Neural progenitor cell (in vitro differentiated cells): Measurements from ENCODE around the gene ACTRT2. TPM values are rescaled to one million over a fixed set of nuclear protein-coding genes. Genes with fewer than 3 reads are reported as not detected.

ENCODE experiments used
- DNase-seq: peaks from one replicate; pipeline ENCODE4 v3.0.0-alpha.2; 2016; ENCODE audit warnings: low spot score
- H2AFZ ChIP-seq: fragments of 200-600 bp; sonication (generic); replicated peaks from 2 replicates; pipeline ENCODE4 v1.6.1; 2016; ENCODE audit warnings: antibody characterized with exemption
- H3F3A ChIP-seq: fragments of 200-600 bp; sonication (generic); 2 replicates; pipeline ENCODE4 v1.6.1; 2016; ENCODE audit warnings: antibody characterized with exemption, low read depth
- H3K27ac ChIP-seq: fragments of 200-600 bp; sonication (generic); 2 replicates; pipeline ENCODE4 v1.5.1; 2016; ENCODE audit warnings: mild to moderate bottlenecking
- H3K27me3 ChIP-seq: fragments of 200-600 bp; sonication (generic); 2 replicates; pipeline ENCODE4 v1.6.1; 2016; ENCODE audit warnings: mild to moderate bottlenecking, moderate library complexity
- H3K36me3 ChIP-seq: fragments of 200-600 bp; sonication (generic); 2 replicates; pipeline ENCODE4 v1.5.1; 2016
- H3K4me1 ChIP-seq: fragments of 200-600 bp; sonication (generic); 2 replicates; pipeline ENCODE4 v1.6.1; 2016; ENCODE audit warnings: mixed run types
- H3K4me2 ChIP-seq: fragments of 200-600 bp; sonication (generic); 2 replicates; pipeline ENCODE4 v1.6.1; 2016
- H3K4me3 ChIP-seq: fragments of 200-600 bp; sonication (generic); 2 replicates; pipeline ENCODE4 v1.5.1; 2016
- H3K79me2 ChIP-seq: fragments of 200-600 bp; sonication (generic); 2 replicates; pipeline ENCODE4 v1.6.1; 2016; ENCODE audit warnings: low read depth
- H3K9ac ChIP-seq: fragments of 200-600 bp; sonication (generic); 2 replicates; pipeline ENCODE4 v1.6.1; 2016
- H3K9me3 ChIP-seq: fragments of 200-600 bp; sonication (generic); 2 replicates; pipeline ENCODE4 v1.5.1; 2016; ENCODE audit warnings: low read depth
- H4K20me1 ChIP-seq: fragments of 200-600 bp; sonication (generic); 2 replicates; pipeline ENCODE4 v1.6.1; 2016; ENCODE audit warnings: low read depth
- H3K27ac Mint-ChIP-seq: 3 replicates; pipeline ENCODE4 v1.8.0; 2021; ENCODE audit warnings: mixed read lengths
- H3K27me3 Mint-ChIP-seq: 2 replicates; pipeline ENCODE4 v1.8.0; 2022; ENCODE audit warnings: low read depth, mild to moderate bottlenecking, inconsistent platforms, moderate library complexity, mixed read lengths; ENCODE audit not compliant: insufficient read depth
- H3K36me3 Mint-ChIP-seq: 3 replicates; pipeline ENCODE4 v1.8.0; 2021; ENCODE audit warnings: mixed read lengths
- H3K4me1 Mint-ChIP-seq: 3 replicates; pipeline ENCODE4 v1.8.0; 2021; ENCODE audit warnings: mixed read lengths
- H3K4me3 Mint-ChIP-seq: 3 replicates; pipeline ENCODE4 v1.8.0; 2021; ENCODE audit warnings: mild to moderate bottlenecking, moderate library complexity, mixed read lengths
- H3K9me3 Mint-ChIP-seq: 3 replicates; pipeline ENCODE4 v1.8.0; 2020; ENCODE audit warnings: mixed read lengths
- EZH2 ChIP-seq: fragments of 200-600 bp; sonication (generic); IDR thresholded peaks from 2 replicates; pipeline ENCODE4 v1.6.1; 2017; ENCODE audit warnings: antibody characterized with exemption, mild to moderate bottlenecking, moderate library complexity
- EZH2phosphoT487 ChIP-seq: fragments of 200-600 bp; sonication (generic); IDR thresholded peaks from 2 replicates; pipeline ENCODE4 v1.6.1; 2017; ENCODE audit warnings: antibody characterized with exemption
- total RNA-seq: library from RNA; depleted of rRNA; stranded (reverse); fragments of >200 nt; gene quantifications from 2 replicates; pipeline ENCODE4 v1.2.3, GENCODE V29; 2015; ENCODE audit warnings: low replicate concordance
- TF ChIP-seq, protein P1 (sequence below): fragments of 200-600 bp; sonication (generic); IDR thresholded peaks from 2 replicates; pipeline ENCODE4 v1.5.1; 2017; ENCODE audit warnings: antibody characterized with exemption, mild to moderate bottlenecking

The ACTRT2 gene
- not detected in 2 replicates for total RNA-seq

DNA sequence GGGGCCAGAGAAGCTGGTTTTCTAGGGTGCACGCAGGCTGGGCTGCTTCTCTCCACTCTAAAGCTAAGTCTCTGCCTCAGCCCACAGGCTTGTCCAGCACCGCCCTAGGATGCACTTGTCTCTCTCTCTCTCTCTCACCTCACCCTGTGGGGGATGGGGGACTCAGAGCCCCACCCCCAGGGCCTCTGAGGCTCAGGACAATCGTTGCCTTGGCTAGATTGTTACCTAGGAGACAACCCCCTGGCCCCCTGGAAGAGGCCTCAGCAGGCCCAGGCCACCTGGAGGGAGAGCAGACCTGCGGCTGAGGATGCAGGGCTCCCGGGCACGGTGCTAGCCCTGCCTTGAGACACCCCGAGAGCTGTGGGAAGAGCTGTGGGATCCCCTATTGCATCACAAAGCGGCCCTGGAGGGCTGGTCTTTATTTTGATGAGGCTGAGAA, at the start of gene ACTRT2:
TSS of gene ACTRT2 (plus strand) at position 235 of the 439 bp plus-strand sequence. CDS start 220 bp downstream, outside the sequence.
- Mint-ChIP-seq H3K27ac (no peak within 1 kb of the TSS), H3K27me3 (peaks cover 6% of the 10 kb centered on the region), H3K36me3 (no peaks in the 10 kb centered on the region), H3K9me3 (peaks cover 2% of the 10 kb centered on the region), H3K4me3 (no peak within 1 kb of the TSS), H3K4me1 (peaks cover 8% of the 10 kb centered on the region)
- H3K27ac ChIP-seq, result no peak within 1 kb of the TSS
- no peaks in the 10 kb centered on the region for H3K27me3 ChIP-seq
- H3K9ac ChIP-seq, result no peak within 1 kb of the TSS
- no peak for DNase-seq
- no peak within 1 kb of the TSS for H3K4me3 ChIP-seq
- H3K4me2 ChIP-seq, result no peak within 1 kb of the TSS
- no peaks in the 10 kb centered on the region for H4K20me1 ChIP-seq
- TF ChIP-seq EZH2, result no peak
- no peak for TF ChIP-seq EZH2phosphoT487
- TF ChIP-seq, protein P1, sequence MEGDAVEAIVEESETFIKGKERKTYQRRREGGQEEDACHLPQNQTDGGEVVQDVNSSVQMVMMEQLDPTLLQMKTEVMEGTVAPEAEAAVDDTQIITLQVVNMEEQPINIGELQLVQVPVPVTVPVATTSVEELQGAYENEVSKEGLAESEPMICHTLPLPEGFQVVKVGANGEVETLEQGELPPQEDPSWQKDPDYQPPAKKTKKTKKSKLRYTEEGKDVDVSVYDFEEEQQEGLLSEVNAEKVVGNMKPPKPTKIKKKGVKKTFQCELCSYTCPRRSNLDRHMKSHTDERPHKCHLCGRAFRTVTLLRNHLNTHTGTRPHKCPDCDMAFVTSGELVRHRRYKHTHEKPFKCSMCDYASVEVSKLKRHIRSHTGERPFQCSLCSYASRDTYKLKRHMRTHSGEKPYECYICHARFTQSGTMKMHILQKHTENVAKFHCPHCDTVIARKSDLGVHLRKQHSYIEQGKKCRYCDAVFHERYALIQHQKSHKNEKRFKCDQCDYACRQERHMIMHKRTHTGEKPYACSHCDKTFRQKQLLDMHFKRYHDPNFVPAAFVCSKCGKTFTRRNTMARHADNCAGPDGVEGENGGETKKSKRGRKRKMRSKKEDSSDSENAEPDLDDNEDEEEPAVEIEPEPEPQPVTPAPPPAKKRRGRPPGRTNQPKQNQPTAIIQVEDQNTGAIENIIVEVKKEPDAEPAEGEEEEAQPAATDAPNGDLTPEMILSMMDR, result no peak
- H3K36me3 ChIP-seq, result no peaks in the 10 kb centered on the region
- H3K4me1 ChIP-seq, result no peaks in the 10 kb centered on the region
- no peak within 1 kb of the TSS for H2AFZ ChIP-seq
- no peaks in the 10 kb centered on the region for H3K79me2 ChIP-seq
- H3K9me3 ChIP-seq, result no peaks in the 10 kb centered on the region
- H3F3A ChIP-seq, result no peaks in the 10 kb centered on the region

DNA sequence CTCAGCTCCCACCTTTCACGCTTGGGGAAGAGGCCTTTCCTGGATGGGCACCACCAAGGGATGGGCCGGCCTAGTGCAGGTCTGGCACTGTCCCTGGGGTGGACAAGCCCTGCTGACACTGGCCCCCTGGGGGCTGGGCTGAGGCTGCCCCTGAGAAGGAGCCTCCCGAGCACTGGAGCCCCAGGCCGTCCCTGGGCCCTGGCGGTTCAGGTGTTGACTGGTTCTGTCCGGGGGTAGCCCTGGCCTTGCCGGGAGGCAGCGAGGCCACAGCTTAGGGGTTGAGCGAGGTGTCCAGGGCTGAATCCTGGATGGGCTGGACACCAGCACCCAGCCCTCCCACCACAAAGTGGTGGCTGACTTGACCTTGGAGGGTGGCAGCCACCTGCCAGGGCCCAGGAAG, 49.7 kb upstream of the ACTRT2 start:
- Histone ChIP-seq H4K20me1 (no peaks in the 10 kb centered on the region), H3K27me3 (no peaks in the 10 kb centered on the region), H3K9me3 (no peaks in the 10 kb centered on the region), H3K36me3 (no peaks in the 10 kb centered on the region), H3K9ac (no peak overlapping the region), H3K4me3 (no peak overlapping the region), H3F3A (no peaks in the 10 kb centered on the region), H3K27ac (no peak overlapping the region), H2AFZ (no peak overlapping the region), H3K79me2 (no peaks in the 10 kb centered on the region), H3K4me1 (no peaks in the 10 kb centered on the region), H3K4me2 (no peak overlapping the region)
- Mint-ChIP-seq H3K4me1 (peaks cover 8% of the 10 kb centered on the region), H3K4me3 (no peak overlapping the region), H3K27ac (no peak overlapping the region), H3K9me3 (no peaks in the 10 kb centered on the region), H3K27me3 (peaks cover 2% of the 10 kb centered on the region), H3K36me3 (no peaks in the 10 kb centered on the region)
- TF ChIP-seq EZH2, result no peak
- TF ChIP-seq EZH2phosphoT487, result no peak
- TF ChIP-seq, protein P1, result no peak
- DNase-seq, result no peak

DNA sequence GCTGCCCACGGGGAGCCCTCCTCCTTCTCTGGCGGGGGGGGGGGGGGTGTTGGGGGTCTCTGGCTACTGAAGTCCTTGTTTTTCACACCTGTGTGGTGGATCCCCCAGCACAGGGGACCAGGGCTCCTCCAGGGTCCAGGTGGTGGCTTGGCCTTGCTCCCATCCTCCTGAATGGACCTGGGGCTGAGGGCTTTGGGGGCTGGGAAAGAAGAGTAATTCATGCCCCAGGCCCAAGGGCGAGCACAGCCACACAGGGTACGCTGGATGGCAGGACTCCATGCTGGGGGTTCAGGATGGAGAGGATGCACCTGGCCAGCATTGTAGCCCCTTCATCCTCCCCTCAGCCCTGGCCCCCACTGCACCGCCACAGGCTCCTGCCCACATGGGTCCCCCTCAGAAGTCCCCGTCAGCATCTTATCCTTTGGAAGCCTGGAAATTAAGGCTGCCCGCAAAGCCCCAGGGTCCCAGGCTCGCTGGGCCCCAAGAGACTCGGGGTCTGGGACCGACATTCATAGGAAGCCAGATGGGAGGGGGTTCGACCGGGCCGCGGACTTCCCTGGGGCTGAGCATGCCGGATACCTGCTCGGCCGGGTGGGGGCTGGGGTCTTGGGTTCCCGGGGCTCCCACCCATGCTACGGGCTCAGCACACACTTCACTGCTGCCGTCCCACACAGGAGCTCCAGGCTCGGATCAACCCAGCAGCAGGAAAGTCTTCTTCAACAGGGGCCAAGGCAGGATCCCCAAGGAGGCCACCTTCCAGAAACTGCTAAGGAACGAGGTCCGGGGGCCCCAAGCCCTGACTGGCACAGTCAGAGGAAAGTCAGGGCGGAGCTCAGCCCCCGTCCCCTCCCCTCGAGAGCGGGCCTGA, 49.0 kb upstream of the ACTRT2 start:
- Histone ChIP-seq H3F3A (no peaks in the 10 kb centered on the region), H3K36me3 (no peaks in the 10 kb centered on the region), H3K4me3 (no peak overlapping the region), H3K79me2 (no peaks in the 10 kb centered on the region), H3K9ac (no peak overlapping the region), H2AFZ (no peak overlapping the region), H3K4me1 (no peaks in the 10 kb centered on the region), H3K9me3 (no peaks in the 10 kb centered on the region), H3K27ac (no peak overlapping the region), H4K20me1 (no peaks in the 10 kb centered on the region), H3K4me2 (no peak overlapping the region), H3K27me3 (no peaks in the 10 kb centered on the region)
- H3K4me3 Mint-ChIP-seq, result no peak overlapping the region
- no peaks in the 10 kb centered on the region for H3K36me3 Mint-ChIP-seq
- peaks cover 8% of the 10 kb centered on the region for H3K4me1 Mint-ChIP-seq
- no peak for DNase-seq
- H3K9me3 Mint-ChIP-seq, result no peaks in the 10 kb centered on the region
- H3K27ac Mint-ChIP-seq, result no peak overlapping the region
- H3K27me3 Mint-ChIP-seq, result peaks cover 2% of the 10 kb centered on the region
- no peak for TF ChIP-seq EZH2phosphoT487
- no peak for TF ChIP-seq EZH2
- TF ChIP-seq, protein P1, result no peak
